Measurements from ENCODE around the gene LMAN1L.

- TF ChIP-seq EZH2 (IDR thresholded peaks at IDR 0.05; ENCODE audit: low read length, unreplicated experiment) = no peak
- TF ChIP-seq CTCF (conservative IDR thresholded peaks at IDR 0.05; ENCODE audit: low read depth, low read length) = no peak
These were observed 58.0 kb downstream of the LMAN1L start for GRCh38 chr15:74870436-74871215.

Measured in PC-3 (cell line).